ENCODE measurements around the gene FGF13. TPM values are rescaled to one million over a fixed set of nuclear protein-coding genes. Genes with fewer than 3 reads are reported as not detected.
A peak's percentile ranks its signal among the peaks of the same experiment; 100 is the strongest.

The FGF13 gene
- total and polyA plus RNA-seq, 2 experiments from 2014 or later = 4.5 to 4.6 TPM

GRCh38 chrX:138709886-138710791 lies 1.4 kb downstream of the FGF13 start:
- Histone ChIP-seq H2AFZ (peak overlapping the region; percentile 76), H3K9me3 (ENCODE audit: low read depth) (no peaks in the 10 kb centered on the region), H3K36me3 (ENCODE audit: low read depth) (no peaks in the 10 kb centered on the region), H3K9ac (no peak overlapping the region), H3K9me2 (ENCODE audit: insufficient read depth) (no peaks in the 10 kb centered on the region), H3F3A (ENCODE audit: insufficient read depth) (no peaks in the 10 kb centered on the region), H3K4me2 (ENCODE audit: unreplicated experiment) (peak overlapping the region; percentile 89), H3K27ac (no peak overlapping the region), H4K20me1 (ENCODE audit: insufficient read depth) (no peaks in the 10 kb centered on the region), H3K4me1 (ENCODE audit: insufficient read depth) (no peaks in the 10 kb centered on the region), H3K27me3 (replicated peaks; ENCODE audit: insufficient read depth) (no peaks in the 10 kb centered on the region), H3K79me2 (ENCODE audit: insufficient read depth) (no peaks in the 10 kb centered on the region), H3K4me3 (peak overlapping the region; percentile 70)
- TF ChIP-seq EZH2phosphoT487 (IDR thresholded peaks at IDR 0.05; ENCODE audit: insufficient read depth, low read depth) = no peak
- no peak for TF ChIP-seq EZH2 (IDR thresholded peaks at IDR 0.05; ENCODE audit: insufficient read depth, poor library complexity, severe bottlenecking)
- DNase-seq = peak; percentile 22
- WGBS, 2 experiments (ENCODE audit: low coverage in 1 of 2, low lambda C conversion rate in 2 of 2, missing lambda C conversion rate in 2 of 2) = 31 to 38% methylated on average over 14 to 16 of the region's 25 CpGs
- in situ Hi-C loops (cut with MboI) = no loop called here

GRCh38 chrX:138708268-138708667 lies 3.2 kb downstream of the FGF13 start:
- no peaks in the 10 kb centered on the region for H3K9me3 ChIP-seq (ENCODE audit: low read depth)
- no peak overlapping the region for H3K4me2 ChIP-seq (ENCODE audit: unreplicated experiment)
- no peak overlapping the region for H3K4me3 ChIP-seq
- H3K9ac ChIP-seq = no peak overlapping the region
- 74 to 79% methylated on average over 2 of the region's 2 CpGs for WGBS, 2 experiments (ENCODE audit: low coverage in 1 of 2, low lambda C conversion rate in 2 of 2, missing lambda C conversion rate in 2 of 2)
- no peaks in the 10 kb centered on the region for H3F3A ChIP-seq (ENCODE audit: insufficient read depth)
- no peak for TF ChIP-seq EZH2 (IDR thresholded peaks at IDR 0.05; ENCODE audit: insufficient read depth, poor library complexity, severe bottlenecking)
- no peak for TF ChIP-seq EZH2phosphoT487 (IDR thresholded peaks at IDR 0.05; ENCODE audit: insufficient read depth, low read depth)
- in situ Hi-C loops (cut with MboI) = no loop called here
- no peak for DNase-seq
- H2AFZ ChIP-seq = no peak overlapping the region
- no peaks in the 10 kb centered on the region for H3K27me3 ChIP-seq (replicated peaks; ENCODE audit: insufficient read depth)
- no peaks in the 10 kb centered on the region for H3K4me1 ChIP-seq (ENCODE audit: insufficient read depth)
- H3K36me3 ChIP-seq (ENCODE audit: low read depth) = no peaks in the 10 kb centered on the region
- H3K27ac ChIP-seq = no peak overlapping the region
- H3K9me2 ChIP-seq (ENCODE audit: insufficient read depth) = no peaks in the 10 kb centered on the region
- H3K79me2 ChIP-seq (ENCODE audit: insufficient read depth) = no peaks in the 10 kb centered on the region
- H4K20me1 ChIP-seq (ENCODE audit: insufficient read depth) = no peaks in the 10 kb centered on the region

GRCh38 chrX:138704596-138704995 lies 6.9 kb downstream of the FGF13 start:
- no peak for DNase-seq
- in situ Hi-C loops (cut with MboI) = no loop called here

GRCh38 chrX:138704101-138704500 lies 7.4 kb downstream of the FGF13 start:
- no peak overlapping the region for H3K4me2 ChIP-seq (ENCODE audit: unreplicated experiment)
- 40 to 62% methylated on average over 3 of the region's 3 CpGs for WGBS, 2 experiments (ENCODE audit: low coverage in 1 of 2, low lambda C conversion rate in 2 of 2, missing lambda C conversion rate in 2 of 2)
- H2AFZ ChIP-seq = no peak overlapping the region
- H3F3A ChIP-seq (ENCODE audit: insufficient read depth) = no peaks in the 10 kb centered on the region
- H3K4me3 ChIP-seq = no peak overlapping the region
- no peak overlapping the region for H3K9ac ChIP-seq
- in situ Hi-C loops (cut with MboI) = no loop called here
- H4K20me1 ChIP-seq (ENCODE audit: insufficient read depth) = no peaks in the 10 kb centered on the region
- no peak overlapping the region for H3K27ac ChIP-seq
- H3K27me3 ChIP-seq (replicated peaks; ENCODE audit: insufficient read depth) = no peaks in the 10 kb centered on the region
- H3K79me2 ChIP-seq (ENCODE audit: insufficient read depth) = no peaks in the 10 kb centered on the region
- no peak for TF ChIP-seq EZH2 (IDR thresholded peaks at IDR 0.05; ENCODE audit: insufficient read depth, poor library complexity, severe bottlenecking)
- no peak for TF ChIP-seq EZH2phosphoT487 (IDR thresholded peaks at IDR 0.05; ENCODE audit: insufficient read depth, low read depth)
- no peaks in the 10 kb centered on the region for H3K9me2 ChIP-seq (ENCODE audit: insufficient read depth)
- no peak for DNase-seq
- no peaks in the 10 kb centered on the region for H3K9me3 ChIP-seq (ENCODE audit: low read depth)
- H3K36me3 ChIP-seq (ENCODE audit: low read depth) = no peaks in the 10 kb centered on the region
- no peaks in the 10 kb centered on the region for H3K4me1 ChIP-seq (ENCODE audit: insufficient read depth)

More at GRCh38 chrX:138704596-138704995, 6.9 kb downstream of the FGF13 start:
- Histone ChIP-seq H3K36me3 (ENCODE audit: low read depth) (no peaks in the 10 kb centered on the region), H3F3A (ENCODE audit: insufficient read depth) (no peaks in the 10 kb centered on the region), H3K4me1 (ENCODE audit: insufficient read depth) (no peaks in the 10 kb centered on the region), H3K9ac (no peak overlapping the region), H3K79me2 (ENCODE audit: insufficient read depth) (no peaks in the 10 kb centered on the region), H3K4me3 (no peak overlapping the region), H3K4me2 (ENCODE audit: unreplicated experiment) (no peak overlapping the region), H3K27ac (no peak overlapping the region), H3K27me3 (replicated peaks; ENCODE audit: insufficient read depth) (no peaks in the 10 kb centered on the region), H3K9me3 (ENCODE audit: low read depth) (no peaks in the 10 kb centered on the region), H2AFZ (no peak overlapping the region), H3K9me2 (ENCODE audit: insufficient read depth) (no peaks in the 10 kb centered on the region), H4K20me1 (ENCODE audit: insufficient read depth) (no peaks in the 10 kb centered on the region)
- no peak for TF ChIP-seq EZH2phosphoT487 (IDR thresholded peaks at IDR 0.05; ENCODE audit: insufficient read depth, low read depth)
- no peak for TF ChIP-seq EZH2 (IDR thresholded peaks at IDR 0.05; ENCODE audit: insufficient read depth, poor library complexity, severe bottlenecking)
- 43 to 47% methylated on average over 4 of the region's 4 CpGs for WGBS, 2 experiments (ENCODE audit: low coverage in 1 of 2, low lambda C conversion rate in 2 of 2, missing lambda C conversion rate in 2 of 2)

Measured in GM23248 (cell line).